ENCODE data around the gene KRT2.
"Not testable (repeated sequence)": the region's sequence is repeated elsewhere in the genome, so short reads cannot be mapped to it uniquely, and the experiment has no call there.

KRT2 gene

DNA sequence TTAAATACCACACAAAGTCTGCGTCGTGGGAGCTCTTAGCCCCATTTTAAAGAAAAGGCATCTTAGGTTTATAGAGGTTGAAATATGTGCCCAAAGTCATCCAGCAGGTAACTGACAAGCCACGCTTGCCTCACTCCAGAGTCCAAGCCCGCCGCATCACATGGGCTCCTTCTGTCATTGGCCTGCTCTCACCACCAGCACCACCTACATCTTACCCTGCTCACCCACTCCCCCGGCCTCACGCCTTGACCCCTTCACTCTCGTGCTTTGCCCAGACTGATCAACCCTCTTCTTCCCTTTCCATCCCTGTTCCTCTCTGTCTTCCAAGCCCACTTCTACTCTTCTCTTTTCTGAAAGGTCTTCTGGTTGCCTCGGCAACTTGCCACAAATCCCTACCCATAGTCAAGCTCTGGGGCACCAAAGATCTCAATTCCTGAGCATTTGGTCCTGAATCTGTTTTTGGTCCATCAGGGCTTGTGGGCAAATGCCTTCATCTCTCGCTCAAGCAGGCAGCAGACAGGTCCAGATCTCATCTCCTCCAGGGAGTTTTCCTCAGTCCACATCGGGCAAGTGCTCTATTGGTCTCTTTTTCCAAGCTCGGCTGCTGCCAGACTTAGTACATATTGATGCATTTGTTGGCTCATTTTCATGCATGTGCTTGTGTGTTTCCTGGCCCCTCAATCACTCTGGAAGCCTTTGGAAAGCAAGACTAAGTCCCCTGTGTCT is 31.7 kb upstream of the KRT2 start:
- DNase-seq: no peak

DNA sequence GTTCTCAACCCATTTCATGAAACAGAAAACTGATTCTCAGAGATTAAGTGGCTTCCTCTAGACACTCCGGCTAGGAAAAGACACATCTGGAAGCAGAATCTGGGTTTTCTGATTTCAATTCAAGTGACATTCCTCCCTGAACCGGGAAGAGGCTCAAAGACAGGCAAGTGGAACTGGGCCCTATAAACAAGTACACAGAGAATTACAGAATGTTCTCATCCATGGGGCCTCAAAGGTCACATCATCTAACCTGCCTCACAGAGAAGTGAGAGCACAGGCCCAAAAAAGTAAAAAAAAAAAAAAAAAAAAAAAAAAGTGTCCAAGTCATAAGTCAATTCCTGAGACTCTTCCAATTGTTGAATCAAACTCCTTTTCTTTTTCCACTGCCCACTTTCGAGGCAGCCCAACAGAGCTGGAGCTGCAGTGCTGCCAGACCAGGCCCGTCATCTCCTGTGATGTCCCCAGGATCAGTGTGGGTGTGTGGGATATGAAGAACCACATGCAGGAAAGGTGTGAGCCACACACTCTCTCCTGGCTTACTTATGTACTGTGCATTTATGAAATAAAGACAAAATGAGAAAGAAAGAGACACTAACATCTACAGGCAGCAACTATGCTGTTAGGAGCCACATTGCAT is 31.0 kb upstream of the KRT2 start:
- no peak for DNase-seq

DNA sequence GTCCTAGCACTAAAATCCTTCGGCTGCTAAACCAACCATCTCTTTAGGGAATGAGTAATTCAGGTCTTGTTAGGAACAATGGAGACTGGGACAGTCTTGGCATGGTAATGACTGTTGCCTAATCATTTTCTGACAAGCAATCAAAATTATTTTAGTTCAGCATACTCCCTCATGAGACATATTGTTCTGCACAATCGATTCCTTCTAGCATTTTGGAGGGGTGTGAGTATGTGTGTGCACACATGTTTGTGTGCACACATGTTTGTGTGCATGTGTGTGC is 30.3 kb upstream of the KRT2 start:
- no peak for DNase-seq

DNA sequence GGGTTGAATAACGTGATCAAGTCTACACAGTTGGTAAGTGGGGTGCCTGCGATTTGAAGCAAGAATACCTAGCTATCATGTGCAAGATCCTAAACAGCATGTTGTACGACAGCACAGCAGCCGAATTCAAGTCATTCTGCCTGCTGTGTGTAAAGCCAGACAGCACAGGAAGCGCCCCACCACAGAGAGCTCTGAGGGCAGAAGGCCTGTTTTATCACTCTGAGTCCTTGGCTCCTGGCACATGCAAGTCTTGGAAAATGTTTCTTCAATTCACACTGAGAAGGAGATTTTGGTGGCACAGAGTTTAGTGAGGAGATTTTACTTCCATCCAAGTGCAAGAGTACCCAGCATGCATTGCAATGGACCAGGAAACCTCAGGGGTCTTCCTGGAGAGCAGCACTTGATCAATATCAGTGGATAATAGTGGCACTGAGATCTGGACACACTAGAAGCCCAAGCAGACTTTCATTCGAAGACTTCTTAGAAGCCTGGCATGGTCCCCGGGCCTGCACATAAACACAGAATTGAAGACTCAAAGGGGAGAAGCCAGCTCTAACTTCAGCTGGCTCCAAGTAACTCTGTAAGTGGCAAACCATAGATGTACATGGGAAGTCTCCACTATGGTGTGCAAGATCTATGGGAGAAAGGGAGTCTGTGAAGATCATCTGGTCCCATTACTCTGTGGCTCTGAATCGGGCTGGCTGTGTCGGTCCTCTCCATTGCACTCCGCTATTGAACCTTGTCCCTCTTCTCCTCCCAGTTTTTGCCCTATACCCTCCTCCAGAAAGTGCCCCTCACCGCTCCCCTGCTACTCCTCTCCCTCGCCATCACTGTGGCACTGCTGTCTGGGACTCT is 29.7 kb upstream of the KRT2 start:
- DNase-seq: no peak

DNA sequence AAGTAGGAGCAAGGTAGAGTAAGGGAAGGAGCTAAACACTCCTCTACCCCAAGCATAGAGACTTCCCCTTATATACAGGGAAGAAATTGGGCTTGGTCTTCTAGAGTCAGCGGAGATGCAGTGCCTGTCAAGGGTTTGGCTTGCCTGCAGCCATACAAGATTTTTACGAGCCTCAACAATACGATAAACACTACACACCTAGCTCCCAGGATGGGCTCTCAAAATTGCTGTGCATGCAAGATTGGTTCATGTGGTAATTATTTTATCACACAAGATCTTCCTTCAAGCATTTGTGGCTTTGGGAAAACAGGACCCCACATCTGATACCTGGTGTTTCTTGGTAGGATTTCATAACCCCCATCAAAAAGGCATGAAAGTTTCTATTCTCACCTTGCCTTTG is 28.4 kb upstream of the KRT2 start, which contains the start of gene KRT1:
Gene KRT1, minus strand, starts transcription at position 45 of the 400 bp plus-strand sequence. CDS start 59 bp downstream, outside the sequence.
- DNase-seq: no peak

DNA sequence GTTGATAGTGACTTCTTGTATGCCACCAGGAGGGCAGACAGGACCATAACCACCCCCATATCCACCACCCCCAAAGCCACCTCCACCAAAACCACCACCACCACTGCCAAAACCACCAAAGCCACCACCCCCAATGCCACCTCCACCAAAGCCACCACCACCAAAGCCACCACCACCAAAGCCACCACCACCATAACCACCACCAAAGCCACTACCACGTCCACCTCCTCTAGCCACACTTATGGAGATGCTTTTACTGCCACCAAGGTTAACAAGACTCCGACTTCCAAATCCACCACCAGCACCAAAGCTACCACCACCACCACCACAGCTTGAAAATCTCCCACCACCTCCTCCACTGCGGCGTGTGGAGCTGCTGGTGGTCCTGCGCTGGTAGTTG is 27.9 kb upstream of the KRT2 start:
- no peak for DNase-seq

DNA sequence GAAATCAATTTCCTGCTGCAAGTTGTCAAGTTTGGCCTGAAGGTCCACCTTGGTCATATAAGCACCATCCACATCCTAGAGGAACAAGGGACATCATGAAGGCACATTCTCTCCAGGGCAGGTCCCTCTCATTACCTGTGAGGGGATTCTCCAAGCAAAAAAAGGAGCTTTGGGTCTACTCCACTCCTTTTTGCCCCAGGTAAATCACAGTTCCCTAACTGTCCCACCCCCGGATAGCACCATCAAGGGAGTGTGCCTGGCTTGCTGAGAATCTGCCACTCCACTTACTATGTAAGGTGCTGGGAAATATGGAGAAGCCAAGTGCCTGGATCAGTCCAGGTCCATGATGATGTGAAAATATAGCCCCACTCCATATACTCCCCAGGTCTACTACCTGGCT is 25.7 kb upstream of the KRT2 start:
- DNase-seq: no peak

DNA sequence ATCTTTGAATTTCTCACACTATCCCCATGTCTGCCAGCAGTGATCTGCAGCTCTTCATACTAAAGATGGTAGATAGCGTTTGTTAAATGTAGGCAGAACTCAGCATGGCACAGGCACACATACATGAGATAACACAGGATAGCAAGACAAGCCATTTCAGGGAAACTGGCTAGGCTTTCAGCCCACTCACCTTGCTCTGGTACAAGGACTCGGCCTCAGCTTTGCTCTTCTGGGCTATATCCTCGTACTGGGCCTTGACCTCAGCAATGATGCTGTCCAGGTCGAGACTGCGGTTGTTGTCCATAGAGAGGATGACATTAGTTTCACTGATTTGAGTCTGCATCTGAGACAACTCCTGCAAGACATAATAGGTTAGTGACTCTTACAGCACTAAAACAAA is 25.1 kb upstream of the KRT2 start:
- no peak for DNase-seq

DNA sequence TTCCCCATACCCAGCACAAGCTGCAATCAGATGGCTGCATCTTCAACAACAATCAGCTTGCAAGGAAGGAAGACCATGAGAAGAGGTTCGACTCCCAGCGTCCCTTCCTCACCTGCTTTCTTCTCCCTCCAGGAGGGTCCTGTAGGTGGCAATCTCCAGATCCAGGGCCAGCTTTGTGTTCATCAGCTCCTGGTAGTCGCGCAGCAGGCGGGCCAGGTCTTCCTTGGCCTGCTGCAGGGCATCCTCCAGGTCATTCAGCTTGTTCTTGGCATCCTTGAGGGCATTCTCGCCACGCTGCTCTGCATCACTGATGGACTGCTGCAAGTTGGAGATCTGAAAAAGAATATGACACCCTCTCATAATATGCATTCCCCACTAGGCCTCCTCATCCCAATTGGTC is 24.2 kb upstream of the KRT2 start:
- DNase-seq: no peak

DNA sequence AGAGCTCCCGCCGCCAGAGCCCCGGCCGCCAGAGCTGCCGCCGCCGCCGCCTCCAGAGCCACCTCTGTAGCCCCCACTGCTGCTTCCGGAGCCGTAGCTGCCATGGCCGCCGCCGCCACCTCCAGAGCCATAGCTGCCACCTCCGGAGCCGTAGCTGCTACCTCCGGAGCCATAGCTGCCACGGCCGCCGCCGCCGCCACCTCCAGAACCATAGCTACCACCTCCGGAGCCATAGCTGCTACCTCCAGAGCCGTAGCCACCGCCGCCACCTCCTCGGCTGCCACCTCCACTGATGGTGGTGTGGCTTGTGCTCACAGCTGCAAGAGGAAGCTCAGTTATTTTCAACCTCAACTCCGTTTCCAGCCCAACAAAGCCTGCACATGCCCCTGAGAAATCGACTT is 23.3 kb upstream of the KRT2 start:
- DNase-seq: no peak

DNA sequence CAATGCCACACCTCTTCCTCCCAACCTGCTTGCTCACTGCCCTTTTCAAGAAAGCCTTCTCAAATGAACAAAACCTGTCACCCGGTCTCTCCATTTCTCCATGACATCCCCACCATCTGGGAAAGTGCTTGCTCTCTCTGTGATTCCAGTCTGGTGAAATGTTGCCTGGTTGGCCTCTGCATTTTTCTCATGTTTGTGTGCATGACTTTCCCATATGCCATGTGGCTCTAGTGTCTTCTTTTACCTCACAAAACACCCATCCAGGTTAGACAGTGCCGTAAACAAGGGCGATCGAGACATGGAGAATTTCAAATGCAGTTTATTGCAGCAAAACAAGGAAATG is 22.4 kb upstream of the KRT2 start:
- no peak for DNase-seq

DNA sequence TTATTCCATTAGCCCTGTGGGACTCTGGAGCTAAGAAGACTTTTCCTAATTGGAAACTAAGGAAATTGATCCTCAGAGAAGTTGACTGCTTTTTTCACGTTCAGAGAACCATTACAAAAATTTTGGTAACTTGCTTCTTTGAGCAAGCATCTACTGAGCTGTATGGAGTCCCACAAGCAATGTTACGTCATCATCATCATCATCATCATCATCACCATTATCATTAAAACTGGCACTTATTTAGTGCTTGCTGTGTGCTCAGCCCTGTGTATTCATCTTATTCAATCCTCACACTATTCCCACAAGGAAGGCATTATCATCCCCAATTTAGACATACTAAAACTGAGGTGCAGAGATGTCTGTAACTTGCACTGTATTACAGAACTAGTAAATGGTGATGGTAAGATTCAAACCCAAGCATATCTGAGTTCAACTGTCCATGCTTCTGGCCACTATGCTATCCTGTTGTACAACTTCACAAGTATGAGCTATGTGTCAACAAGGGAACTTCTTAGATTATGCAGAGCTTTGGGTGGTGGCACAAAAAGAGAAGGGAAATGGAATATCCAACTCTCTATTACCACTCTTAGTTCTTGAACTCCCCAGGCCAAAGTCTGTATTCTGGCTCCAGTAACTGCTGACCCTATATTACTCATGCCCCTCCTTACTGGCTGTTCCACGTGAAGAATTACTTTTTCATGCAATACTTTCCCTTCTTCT is 21.9 kb upstream of the KRT2 start:
- no peak for DNase-seq

DNA sequence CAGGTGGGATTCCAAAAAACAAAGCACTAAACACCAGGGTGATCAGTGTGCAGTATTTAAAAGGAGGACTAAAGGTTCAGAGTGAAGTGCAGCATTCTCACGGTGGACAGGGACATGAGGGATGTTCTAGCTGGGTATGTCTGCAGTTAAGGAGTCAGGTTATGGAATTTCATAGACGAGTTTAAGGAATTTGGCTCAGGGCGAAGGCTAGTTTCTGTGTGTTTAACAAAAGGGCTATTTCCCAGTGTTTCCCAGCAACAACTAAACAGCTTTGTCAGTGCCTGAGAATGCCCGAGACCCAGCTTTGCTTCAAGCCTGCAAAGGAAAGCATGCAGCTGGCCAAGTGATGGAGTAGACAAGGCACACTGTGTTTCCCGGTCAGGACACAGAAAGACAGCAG is 21.2 kb upstream of the KRT2 start:
- no peak for DNase-seq

DNA sequence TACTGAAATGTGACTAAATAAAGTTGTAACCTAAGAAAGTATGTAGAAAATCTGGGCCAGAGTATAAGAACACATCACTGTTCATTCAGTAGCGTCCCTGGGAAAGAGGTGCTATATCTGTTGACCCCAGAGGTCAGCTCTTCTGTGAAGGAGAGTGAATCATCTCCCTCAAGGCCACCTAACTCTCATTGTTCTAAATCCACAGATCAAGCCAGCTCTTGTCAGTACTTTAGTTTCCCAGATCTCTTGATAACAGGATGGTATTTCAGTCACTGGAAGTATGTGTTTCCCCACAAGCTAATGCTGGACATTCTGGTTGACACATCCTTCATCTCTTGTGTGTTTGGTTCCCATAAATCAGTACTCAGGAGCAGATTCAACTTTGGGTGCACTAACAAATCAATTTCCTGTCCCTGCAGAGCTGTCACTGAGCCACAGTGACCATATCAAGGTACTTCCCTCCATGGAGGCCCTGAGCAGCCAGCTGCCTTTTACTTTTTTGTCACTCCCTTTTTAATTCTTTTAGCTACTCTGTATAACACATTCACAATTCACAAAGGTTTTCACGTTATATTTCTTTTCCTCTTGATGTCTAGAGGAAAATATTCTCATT is 20.4 kb upstream of the KRT2 start:
- DNase-seq: no peak

DNA sequence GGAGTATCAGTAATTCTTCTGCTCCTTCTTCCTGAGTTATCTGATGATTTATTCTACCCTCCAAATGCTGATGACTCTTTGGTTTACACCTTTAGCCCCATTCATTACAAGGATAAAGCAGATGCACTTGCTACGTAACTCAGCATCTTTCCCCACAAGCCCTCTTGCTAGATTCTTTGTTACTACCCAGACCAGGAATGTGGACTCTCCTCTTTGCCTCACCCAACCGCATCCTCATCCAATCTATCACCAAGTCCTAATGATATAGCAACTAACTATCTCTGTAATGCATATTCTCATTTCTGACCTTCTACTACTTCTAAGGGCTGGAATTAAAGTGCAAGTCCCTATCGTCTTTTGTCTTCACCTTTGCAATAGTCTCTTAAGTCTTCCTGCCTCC is 18.9 kb upstream of the KRT2 start:
- no peak for DNase-seq

DNA sequence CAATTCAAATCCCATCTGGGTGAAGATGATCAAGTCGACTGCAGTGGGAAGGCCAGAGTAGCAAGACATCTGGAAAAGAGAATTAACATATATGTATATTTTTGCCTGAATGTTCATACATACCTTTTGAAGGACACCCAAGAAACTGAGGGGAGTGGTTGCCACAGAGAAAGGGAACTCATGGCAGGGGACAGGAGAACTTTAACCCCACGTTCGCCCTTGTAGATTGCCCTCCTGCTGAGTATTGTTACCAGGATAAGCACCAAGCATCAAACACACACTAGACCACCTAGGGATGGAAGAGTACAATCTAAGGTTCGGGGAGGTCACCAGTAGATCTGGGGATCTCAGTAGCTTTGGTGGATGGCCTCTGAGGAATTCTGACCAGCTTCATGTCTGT is 18.5 kb upstream of the KRT2 start:
- DNase-seq: no peak

DNA sequence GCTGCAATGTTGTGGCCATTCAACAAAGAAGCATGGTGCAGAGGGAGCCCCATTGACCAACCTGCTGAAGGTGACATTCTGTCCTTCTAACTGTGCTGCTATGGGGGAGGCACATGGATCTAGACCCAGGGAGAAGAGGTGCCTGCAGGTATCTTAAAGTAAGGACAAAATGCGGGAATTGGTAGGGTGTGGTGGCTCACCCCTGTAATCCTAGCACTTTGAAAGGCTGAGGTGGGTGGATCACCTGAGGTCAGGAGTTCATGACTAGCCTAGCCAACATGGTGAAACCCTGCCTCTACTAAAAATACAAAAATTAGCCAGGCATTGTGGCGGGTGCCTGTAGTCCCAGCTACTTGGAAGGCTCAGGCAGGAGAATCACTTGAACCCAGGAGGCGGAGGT is 17.9 kb upstream of the KRT2 start:
- not testable (repeated sequence) for DNase-seq

DNA sequence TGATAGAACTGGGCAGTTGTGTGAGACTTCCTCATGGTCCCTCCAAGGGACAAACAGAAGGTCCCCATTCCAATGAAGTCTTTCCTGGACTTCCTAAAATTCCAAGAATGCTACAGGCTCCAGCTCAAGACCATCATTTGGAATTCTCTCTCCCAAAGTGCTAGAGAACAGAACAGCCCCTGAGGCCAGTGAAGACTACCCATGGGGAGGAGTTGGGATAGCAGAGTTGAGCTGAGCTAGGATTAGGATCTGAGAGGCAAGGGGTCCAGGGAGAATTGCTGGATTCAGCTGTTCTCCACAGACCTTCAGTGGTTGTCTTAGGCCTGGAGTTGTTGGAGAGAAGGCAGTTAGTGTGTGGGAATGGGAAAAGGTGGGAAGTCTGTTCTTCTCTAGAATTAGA is 17.4 kb upstream of the KRT2 start:
- DNase-seq: no peak

DNA sequence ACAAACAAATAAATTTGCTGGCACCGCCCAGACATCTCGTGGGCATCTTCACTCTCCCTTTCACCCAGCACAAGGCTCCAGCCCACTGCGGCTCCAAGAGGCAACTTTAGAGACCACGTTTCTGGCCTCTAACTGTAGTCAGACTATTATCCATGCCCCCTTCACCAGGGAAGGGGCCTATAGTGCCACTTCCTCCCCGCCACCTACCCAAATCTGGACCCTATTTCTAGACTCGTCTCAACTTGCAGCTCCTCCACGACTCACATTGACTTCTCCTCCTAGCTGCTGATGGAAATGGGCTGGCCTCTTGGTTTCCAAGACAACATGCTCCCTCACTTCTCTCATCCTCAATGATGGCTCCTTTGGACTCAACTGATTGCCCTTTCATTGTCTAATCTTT is 15.9 kb upstream of the KRT2 start:
- no peak for DNase-seq

DNA sequence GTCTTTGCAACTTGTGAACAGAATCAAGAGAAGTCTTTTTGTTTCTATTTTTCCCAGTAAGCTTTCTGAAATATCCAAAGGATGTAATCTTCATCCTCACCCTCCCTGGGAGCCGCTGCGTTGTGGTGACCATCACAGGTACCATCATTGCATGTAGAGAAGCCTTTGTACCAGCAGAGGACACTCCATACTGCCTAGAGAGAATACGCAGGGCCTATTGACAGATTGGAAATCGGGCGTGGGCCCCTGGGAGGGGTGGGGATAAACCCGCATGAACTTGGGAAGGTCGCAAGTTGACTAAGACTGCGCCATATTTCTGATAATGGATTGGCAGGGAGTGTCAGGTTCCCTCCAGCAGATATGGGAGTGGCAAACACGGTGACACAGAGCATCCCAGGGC is 15.5 kb upstream of the KRT2 start:
- no peak for DNase-seq

DNA sequence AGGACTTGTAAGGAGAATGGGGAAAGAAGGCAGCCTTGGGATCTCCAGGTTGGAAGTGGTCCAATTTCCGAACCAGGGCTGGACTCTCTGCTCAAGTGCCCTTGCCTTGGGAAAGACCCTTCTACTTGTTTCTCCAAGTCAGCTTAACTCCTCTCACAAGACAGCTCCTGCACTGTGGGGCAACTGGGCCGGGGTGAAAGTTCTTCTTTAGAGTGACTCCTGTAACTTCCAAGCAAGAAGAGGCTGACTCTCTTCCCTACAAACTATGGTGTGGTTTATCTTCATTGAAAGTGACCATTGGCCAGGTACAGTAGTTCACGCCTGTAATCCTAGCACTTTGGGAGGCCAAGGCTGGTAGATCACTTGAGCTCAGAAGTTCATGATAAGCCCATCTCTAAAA is 14.5 kb upstream of the KRT2 start:
- DNase-seq: no peak

DNA sequence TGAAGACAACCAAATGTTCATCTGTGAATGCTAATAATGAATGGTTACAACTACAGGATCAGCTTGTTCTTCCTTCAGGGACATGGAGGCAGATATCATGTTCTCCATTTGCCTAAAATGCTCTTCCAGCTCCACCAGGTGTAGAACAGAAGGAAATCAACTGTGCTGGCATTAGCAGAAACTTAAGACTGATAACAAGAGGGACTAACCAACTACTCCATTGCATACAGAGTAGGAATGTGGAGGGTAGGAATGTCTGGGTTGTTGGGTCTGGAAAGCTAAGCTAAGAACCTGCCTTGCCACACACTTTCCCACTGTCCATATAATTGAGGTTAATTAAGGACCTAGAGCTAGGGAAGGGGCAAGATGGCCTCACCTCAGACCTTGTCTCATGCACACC is 11.4 kb upstream of the KRT2 start:
- DNase-seq: no peak

DNA sequence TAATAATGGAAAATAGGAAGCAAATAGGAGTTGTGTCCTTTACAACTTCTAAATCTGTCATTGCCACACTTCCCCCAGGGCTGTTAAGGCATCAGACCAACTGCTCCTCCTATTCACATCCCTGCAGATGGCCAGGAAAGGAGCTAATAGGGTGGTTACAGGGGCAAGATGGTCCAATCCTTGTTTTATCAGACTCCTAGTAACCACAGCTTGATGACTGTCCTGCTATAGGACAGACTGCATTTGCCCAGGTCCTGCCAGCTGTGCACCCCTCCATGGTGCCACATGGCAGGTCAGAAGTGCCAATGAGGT is 10.9 kb upstream of the KRT2 start:
- DNase-seq: no peak

Data from SIG-M5 (cell line).